Neural cell (in vitro differentiated cells): ENCODE measurements around the gene PCOLCE2.

ENCODE experiments used
- CTCF ChIP-seq: fragments of 450-650 bp; IDR thresholded peaks from 2 replicates; pipeline ENCODE4 v1.5.1; 2014; ENCODE audit warnings: antibody characterized with exemption, mild to moderate bottlenecking, moderate library complexity; ENCODE audit not compliant: poor library complexity, severe bottlenecking
- EP300 ChIP-seq: fragments of 450-650 bp; conservative IDR thresholded peaks from 2 replicates; pipeline ENCODE4 v1.6.1; 2014; ENCODE audit warnings: antibody characterized with exemption, mild to moderate bottlenecking, moderate library complexity; ENCODE audit not compliant: poor library complexity, severe bottlenecking
- EZH2 ChIP-seq: fragments of 200-600, 300-800 bp; shearing (Covaris generic), sonication (generic); IDR thresholded peaks from 2 replicates; pipeline ENCODE4 v1.6.1; 2014; ENCODE audit warnings: antibody characterized with exemption, low read length, borderline replicate concordance, mild to moderate bottlenecking; ENCODE audit not compliant: insufficient read depth, poor library complexity, severe bottlenecking
- RAD21 ChIP-seq: fragments of 450-650 bp; conservative IDR thresholded peaks from 2 replicates; pipeline ENCODE4 v1.6.1; 2014; ENCODE audit warnings: antibody characterized with exemption, mild to moderate bottlenecking, moderate library complexity
- REST ChIP-seq: IDR thresholded peaks from 2 replicates; pipeline ENCODE4 v1.6.1; 2012; ENCODE audit warnings: borderline replicate concordance
- SMC3 ChIP-seq: fragments of 450-650 bp; conservative IDR thresholded peaks from 2 replicates; pipeline ENCODE4 v1.6.1; 2014; ENCODE audit warnings: antibody characterized with exemption, mild to moderate bottlenecking, moderate library complexity; ENCODE audit not compliant: poor library complexity

GRCh38 chr3:142935963-142936362, 47.1 kb upstream of the PCOLCE2 start:
- TF ChIP-seq CTCF, result no peak
- TF ChIP-seq REST, result no peak
- TF ChIP-seq EZH2, result no peak
- no peak for TF ChIP-seq EP300
- TF ChIP-seq RAD21, result no peak
- no peak for TF ChIP-seq SMC3
